Osteoblast (primary cell): ENCODE data around the gene PNPLA7. TPM values are rescaled to one million over a fixed set of nuclear protein-coding genes. Genes with fewer than 3 reads are reported as not detected.
A peak's percentile ranks its signal among the peaks of the same experiment; 100 is the strongest.

Experiments used
- DNase-seq: peaks from one replicate; pipeline ENCODE4 v3.0.0; 2011; ENCODE audit warnings: low spot score, mixed read lengths; ENCODE audit not compliant: insufficient read length; ENCODE audit errors: missing footprints
- H2AFZ ChIP-seq: 2 replicates; pipeline ENCODE4 v1.6.0; 2011; ENCODE audit warnings: mild to moderate bottlenecking, low read length
- H3K27ac ChIP-seq: 2 replicates; pipeline ENCODE4 v1.5.1; 2011; ENCODE audit warnings: mild to moderate bottlenecking, low read depth, low read length, moderate library complexity
- H3K27me3 ChIP-seq: 2 replicates; pipeline ENCODE4 v1.6.0; 2012; ENCODE audit warnings: mild to moderate bottlenecking, control low read depth, inconsistent platforms, low read length, moderate library complexity; ENCODE audit not compliant: insufficient read depth
- H3K36me3 ChIP-seq: 2 replicates; pipeline ENCODE4 v1.5.1; 2011; ENCODE audit warnings: mild to moderate bottlenecking, low read length, control low read depth, moderate library complexity; ENCODE audit not compliant: insufficient read depth
- H3K4me1 ChIP-seq: 2 replicates; pipeline ENCODE4 v1.5.1; 2011; ENCODE audit warnings: mild to moderate bottlenecking, low read length, control low read depth, moderate library complexity; ENCODE audit not compliant: insufficient read depth
- H3K4me2 ChIP-seq: 2 replicates; pipeline ENCODE4 v1.6.0; 2011; ENCODE audit warnings: mild to moderate bottlenecking, low read length; ENCODE audit not compliant: insufficient read depth
- H3K4me3 ChIP-seq: fragments of 200-600 bp; sonication (generic); 3 replicates; pipeline ENCODE4 v1.5.1; 2012; ENCODE audit warnings: mild to moderate bottlenecking, low read length, inconsistent platforms; ENCODE audit not compliant: insufficient read depth
- H3K79me2 ChIP-seq: 2 replicates; pipeline ENCODE4 v1.6.0; 2012; ENCODE audit warnings: mild to moderate bottlenecking, low read length, control low read depth, inconsistent platforms; ENCODE audit not compliant: insufficient read depth
- H3K9me3 ChIP-seq: 2 replicates; pipeline ENCODE4 v1.5.1; 2011; ENCODE audit warnings: low read depth, low read length, control low read depth
- H4K20me1 ChIP-seq: 2 replicates; pipeline ENCODE4 v1.6.0; 2012; ENCODE audit warnings: mild to moderate bottlenecking, low read length, control low read depth; ENCODE audit not compliant: insufficient read depth
- CTCF ChIP-seq: IDR thresholded peaks from 2 replicates; pipeline ENCODE4 v1.5.1; 2011; ENCODE audit warnings: mild to moderate bottlenecking, low read depth, low read length, moderate library complexity; ENCODE audit errors: extremely low read depth
- total RNA-seq: library from RNA; depleted of rRNA; stranded (reverse); fragments of >200 nt; gene quantifications from 2 replicates; pipeline ENCODE4 v1.2.3, GENCODE V29; 2012

PNPLA7 gene
- total RNA-seq, 1 donor = 1.8 TPM

GRCh38 chr9:137449931-137450538 lies 100.2 kb downstream of the PNPLA7 start:
- Histone ChIP-seq H2AFZ (no peak overlapping the region), H3K36me3 (peaks cover 15% of the 10 kb centered on the region), H3K4me3 (no peak overlapping the region), H4K20me1 (peaks cover 17% of the 10 kb centered on the region), H3K4me2 (no peak overlapping the region), H3K79me2 (no peaks in the 10 kb centered on the region), H3K9me3 (no peaks in the 10 kb centered on the region), H3K4me1 (no peaks in the 10 kb centered on the region), H3K27me3 (no peaks in the 10 kb centered on the region), H3K27ac (no peak overlapping the region)
- DNase-seq = peak; percentile 69
- no peak for TF ChIP-seq CTCF

GRCh38 chr9:137449081-137449844 lies 100.9 kb downstream of the PNPLA7 start:
- DNase-seq = peak; percentile 74
- TF ChIP-seq CTCF = no peak
- H3K27me3 ChIP-seq = no peaks in the 10 kb centered on the region
- no peak overlapping the region for H3K4me2 ChIP-seq
- H2AFZ ChIP-seq = no peak overlapping the region
- H3K36me3 ChIP-seq = peaks cover 10% of the 10 kb centered on the region
- no peaks in the 10 kb centered on the region for H3K9me3 ChIP-seq
- H3K4me1 ChIP-seq = no peaks in the 10 kb centered on the region
- H3K27ac ChIP-seq = no peak overlapping the region
- H3K79me2 ChIP-seq = no peaks in the 10 kb centered on the region
- peaks cover 9% of the 10 kb centered on the region for H4K20me1 ChIP-seq
- H3K4me3 ChIP-seq = no peak overlapping the region

GRCh38 chr9:137448602-137448962 lies 101.6 kb downstream of the PNPLA7 start:
- Histone ChIP-seq H3K27me3 (no peaks in the 10 kb centered on the region), H3K4me3 (no peak overlapping the region), H2AFZ (no peak overlapping the region), H3K79me2 (no peaks in the 10 kb centered on the region), H4K20me1 (peaks cover 7% of the 10 kb centered on the region), H3K36me3 (peaks cover 10% of the 10 kb centered on the region), H3K4me1 (no peaks in the 10 kb centered on the region), H3K4me2 (no peak overlapping the region), H3K9me3 (no peaks in the 10 kb centered on the region), H3K27ac (no peak overlapping the region)
- TF ChIP-seq CTCF = no peak
- DNase-seq = peak; percentile 18
